GM21367 (cell line): ENCODE results near the gene ZNF469.

Experiments
- ATAC-seq: cut with Tn5 transposase; IDR thresholded peaks from one replicate; pipeline ENCODE4 v1.9.1; 2021; ENCODE audit not compliant: unreplicated experiment

ZNF469 gene, protein sequence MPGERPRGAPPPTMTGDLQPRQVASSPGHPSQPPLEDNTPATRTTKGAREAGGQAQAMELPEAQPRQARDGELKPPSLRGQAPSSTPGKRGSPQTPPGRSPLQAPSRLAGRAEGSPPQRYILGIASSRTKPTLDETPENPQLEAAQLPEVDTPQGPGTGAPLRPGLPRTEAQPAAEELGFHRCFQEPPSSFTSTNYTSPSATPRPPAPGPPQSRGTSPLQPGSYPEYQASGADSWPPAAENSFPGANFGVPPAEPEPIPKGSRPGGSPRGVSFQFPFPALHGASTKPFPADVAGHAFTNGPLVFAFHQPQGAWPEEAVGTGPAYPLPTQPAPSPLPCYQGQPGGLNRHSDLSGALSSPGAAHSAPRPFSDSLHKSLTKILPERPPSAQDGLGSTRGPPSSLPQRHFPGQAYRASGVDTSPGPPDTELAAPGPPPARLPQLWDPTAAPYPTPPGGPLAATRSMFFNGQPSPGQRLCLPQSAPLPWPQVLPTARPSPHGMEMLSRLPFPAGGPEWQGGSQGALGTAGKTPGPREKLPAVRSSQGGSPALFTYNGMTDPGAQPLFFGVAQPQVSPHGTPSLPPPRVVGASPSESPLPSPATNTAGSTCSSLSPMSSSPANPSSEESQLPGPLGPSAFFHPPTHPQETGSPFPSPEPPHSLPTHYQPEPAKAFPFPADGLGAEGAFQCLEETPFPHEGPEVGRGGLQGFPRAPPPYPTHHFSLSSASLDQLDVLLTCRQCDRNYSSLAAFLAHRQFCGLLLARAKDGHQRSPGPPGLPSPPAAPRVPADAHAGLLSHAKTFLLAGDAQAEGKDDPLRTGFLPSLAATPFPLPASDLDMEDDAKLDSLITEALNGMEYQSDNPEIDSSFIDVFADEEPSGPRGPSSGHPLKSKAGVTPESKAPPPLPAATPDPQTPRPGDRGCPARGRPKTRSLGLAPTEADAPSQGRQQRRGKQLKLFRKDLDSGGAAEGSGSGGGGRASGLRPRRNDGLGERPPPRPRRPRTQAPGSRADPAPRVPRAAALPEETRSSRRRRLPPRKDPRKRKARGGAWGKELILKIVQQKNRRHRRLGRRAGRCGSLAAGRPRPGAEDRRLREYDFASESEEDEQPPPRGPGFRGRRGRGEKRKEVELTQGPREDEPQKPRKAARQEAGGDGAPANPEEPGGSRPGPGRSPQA (N-terminal part only)

GRCh38 chr16:88382491-88383400 is at the start of gene ZNF469:
ZNF469 (plus strand) TSS chr16:88382959; CDS start chr16:88427471, 44,512 bp downstream.
- no peak for ATAC-seq

DNA sequence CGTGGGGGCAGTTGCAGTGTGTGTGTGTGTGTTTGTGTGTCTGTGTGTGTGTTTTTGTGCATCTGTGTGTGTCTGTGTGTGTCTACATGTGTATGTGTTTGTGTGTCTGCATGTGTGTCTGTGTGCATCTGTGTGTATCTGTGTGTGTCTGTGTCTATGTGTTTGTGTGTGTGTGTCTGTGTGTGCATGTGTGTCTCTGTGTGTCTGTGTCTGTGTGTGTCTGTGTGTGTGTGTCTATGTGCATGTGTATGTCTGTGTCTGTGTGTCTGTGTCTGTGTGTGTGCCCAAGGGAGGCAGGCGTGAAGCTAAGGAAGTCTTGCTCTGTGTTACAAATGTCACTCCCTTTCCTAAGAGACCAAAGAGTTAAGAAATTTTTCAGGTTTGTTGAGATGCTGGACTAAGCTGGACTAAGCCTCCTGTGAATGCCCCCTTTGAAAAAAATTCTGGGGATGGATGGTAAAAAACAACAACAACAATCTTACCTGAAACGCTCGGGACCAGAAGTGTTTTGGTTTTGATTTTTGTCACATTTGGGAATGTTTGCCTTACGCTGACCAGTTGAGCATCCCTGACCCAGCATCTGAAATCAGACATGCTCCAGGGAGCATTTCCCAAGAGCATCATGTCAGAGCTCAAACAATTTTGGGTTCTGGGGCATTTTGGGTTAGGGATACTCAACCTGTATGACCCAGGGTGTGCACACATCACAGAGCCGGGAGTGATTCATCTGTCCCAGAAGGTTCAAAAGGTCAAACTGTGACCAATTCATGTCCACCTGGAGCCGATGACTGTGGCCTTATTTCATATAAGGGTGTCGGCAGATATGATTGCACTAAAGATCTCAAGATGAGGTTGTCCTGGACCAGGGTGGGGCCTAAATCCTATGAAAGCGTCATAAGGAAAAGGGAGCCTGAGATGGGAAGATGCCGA is 48.6 kb upstream of the ZNF469 start:
- ATAC-seq = no peak

DNA sequence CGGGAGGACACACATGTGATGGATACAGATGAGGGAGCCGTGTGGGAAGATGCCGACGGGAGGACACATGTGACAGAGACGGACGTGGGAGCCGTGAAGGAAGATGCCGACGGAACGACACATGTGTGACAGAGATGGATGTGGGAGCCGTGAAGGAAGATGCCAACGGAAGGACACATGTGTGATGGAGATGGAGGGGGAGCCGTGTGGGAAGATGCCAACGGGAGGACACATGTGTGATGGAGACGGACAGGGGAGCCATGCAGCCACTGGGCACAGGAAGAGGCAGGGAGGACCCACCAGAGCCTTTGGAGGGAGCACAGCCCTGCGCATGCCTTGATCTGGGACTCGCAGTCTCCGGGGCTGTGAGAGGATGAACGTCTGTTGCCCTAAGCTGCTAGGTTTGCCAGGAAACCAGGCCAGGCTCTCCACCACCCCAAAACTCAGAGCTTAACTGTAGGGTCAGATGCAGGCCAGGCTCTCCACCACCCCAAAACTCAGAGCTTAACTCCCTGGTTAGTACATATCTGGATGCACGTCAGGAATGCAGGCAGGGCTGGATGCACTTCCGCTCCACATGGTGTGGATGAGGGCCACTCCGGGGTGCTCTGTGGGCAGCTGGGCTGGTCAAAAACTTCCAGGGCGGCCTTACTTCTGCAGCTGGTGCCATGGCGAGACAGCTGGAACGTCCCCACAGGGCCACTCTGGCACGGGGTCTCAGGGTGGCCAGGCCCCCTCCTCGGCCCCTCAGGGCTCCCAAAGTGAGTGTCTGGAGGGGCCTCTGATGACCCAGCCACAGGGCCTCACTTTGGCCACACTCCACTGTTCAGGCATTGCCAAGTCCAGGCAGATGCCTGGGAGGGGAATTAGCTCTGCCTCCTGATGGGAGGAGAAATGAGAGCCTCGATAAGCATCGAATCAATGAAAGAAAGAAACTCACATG is 47.7 kb upstream of the ZNF469 start:
- no peak for ATAC-seq

DNA sequence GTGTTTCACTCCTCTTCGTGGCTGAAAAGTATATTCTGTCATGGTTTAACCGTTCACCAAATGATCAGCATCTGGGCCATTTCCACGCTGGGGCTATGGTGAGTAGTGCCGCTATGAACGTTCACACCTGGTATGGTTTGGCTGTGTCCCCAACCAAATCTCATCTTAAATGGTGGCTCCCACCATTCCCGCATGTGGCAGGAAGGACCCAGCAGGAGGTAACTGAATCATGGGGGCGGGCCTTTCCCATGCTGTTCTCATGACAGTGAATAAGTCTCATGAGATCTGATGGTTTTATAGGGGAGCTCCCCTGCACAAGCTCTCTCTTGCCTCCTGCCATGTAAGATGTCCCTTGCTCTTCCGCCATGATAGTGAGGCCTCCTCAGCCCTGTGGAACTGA is 45.7 kb upstream of the ZNF469 start:
- no peak for ATAC-seq

- no peak for ATAC-seq
These were observed 45.2 kb upstream of the ZNF469 start for GRCh38 chr16:88337538-88337937.

GRCh38 chr16:88338111-88338510 is 44.6 kb upstream of the ZNF469 start:
- no peak for ATAC-seq

DNA sequence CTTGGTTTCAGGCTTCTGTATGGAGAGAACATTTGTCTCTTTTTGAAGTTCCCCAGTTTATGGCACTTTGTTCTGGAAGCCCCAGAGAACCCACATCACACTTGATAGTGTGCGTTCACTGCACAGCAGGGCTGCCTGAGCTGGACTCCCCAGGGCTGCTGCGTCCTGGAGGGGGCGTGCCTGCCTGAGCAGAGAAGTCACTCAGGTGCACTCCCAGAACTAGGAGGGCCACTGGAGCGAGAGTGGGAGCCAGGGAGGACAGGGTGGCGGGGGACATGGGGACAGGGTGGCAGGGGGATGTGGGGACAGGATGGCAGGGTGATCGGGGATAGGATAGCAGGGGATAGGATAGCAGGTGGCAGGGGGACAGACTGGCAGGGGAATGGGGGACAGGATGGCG is 43.9 kb upstream of the ZNF469 start:
- ATAC-seq = no peak

GRCh38 chr16:88339930-88340754 is 42.6 kb upstream of the ZNF469 start:
- ATAC-seq = no peak

DNA sequence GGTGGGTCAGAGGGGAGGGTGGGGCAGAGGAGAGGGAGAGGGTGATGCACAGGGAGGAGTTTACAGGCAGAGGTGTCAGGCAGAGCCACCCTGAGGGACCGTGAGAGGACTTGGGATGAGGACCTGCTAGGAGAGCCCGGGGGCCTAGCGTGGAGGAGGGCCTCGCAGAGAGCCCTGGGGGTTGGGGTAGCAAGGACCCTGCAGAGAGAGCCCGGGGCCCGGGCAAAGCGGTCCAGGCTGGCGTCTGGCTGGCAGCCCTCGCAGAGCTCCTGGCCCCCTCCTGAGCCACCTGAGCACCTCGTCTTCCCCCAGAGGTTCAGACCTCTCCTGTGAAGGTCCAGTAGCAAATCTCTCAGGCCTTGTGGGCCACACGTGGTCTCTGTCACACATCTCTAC is 42.0 kb upstream of the ZNF469 start:
- no peak for ATAC-seq

GRCh38 chr16:88341551-88342290 is 41.0 kb upstream of the ZNF469 start:
- no peak for ATAC-seq

DNA sequence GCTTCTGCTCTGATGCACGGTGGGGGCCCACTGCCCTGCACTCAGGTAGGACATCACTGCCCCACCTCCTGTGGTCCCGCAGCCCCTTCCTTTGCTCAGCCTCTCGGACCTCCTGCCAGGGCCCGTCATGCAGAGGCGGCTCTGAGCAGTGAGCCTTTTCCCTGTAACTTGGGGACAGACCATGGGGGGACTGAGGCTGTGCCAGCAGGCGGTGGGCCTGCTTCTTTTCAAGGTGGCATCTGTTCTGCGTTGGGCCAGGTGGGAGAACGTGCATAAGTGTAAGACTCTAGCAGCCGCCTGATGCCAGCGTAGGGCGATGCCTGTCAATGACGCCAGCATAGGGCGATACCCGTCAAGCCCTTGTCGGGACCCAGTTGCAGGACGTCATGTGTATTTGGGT is 40.3 kb upstream of the ZNF469 start:
- no peak for ATAC-seq

GRCh38 chr16:88343271-88343791 is 39.4 kb upstream of the ZNF469 start:
- ATAC-seq = no peak

GRCh38 chr16:88344411-88345030 is 38.2 kb upstream of the ZNF469 start:
- no peak for ATAC-seq

- no peak for ATAC-seq
These were observed 37.6 kb upstream of the ZNF469 start for GRCh38 chr16:88345031-88345720.
